T-helper 9 cell (primary cell): ENCODE data around the gene TCERG1.
"Not testable (repeated sequence)": the region's sequence is repeated elsewhere in the genome, so short reads cannot be mapped to it uniquely, and the experiment has no call there.

Source experiments
- DNase-seq: peaks from one replicate; pipeline ENCODE4 v3.0.0-alpha.2; 2020

TCERG1 gene

GRCh38 chr5:146521403-146522106, 74.4 kb downstream of the TCERG1 start:
- DNase-seq: no peak

- DNase-seq: no peak
Observed at GRCh38 chr5:146523698-146524097, 76.6 kb downstream of the TCERG1 start.

- no peak for DNase-seq
Observed at GRCh38 chr5:146527785-146528184, 80.7 kb downstream of the TCERG1 start.

GRCh38 chr5:146528236-146528635, 81.1 kb downstream of the TCERG1 start:
- DNase-seq: no peak

- DNase-seq: no peak
Observed at GRCh38 chr5:146529984-146530383, 82.9 kb downstream of the TCERG1 start.

GRCh38 chr5:146533260-146533857, 86.2 kb downstream of the TCERG1 start:
- peak; percentile 62 for DNase-seq

- DNase-seq: no peak
Observed at GRCh38 chr5:146533882-146534281, 86.7 kb downstream of the TCERG1 start.

GRCh38 chr5:146538432-146538831, 91.3 kb downstream of the TCERG1 start:
- DNase-seq: no peak

GRCh38 chr5:146539973-146540372, 92.8 kb downstream of the TCERG1 start:
- DNase-seq: no peak

GRCh38 chr5:146540414-146540813, 93.3 kb downstream of the TCERG1 start:
- DNase-seq: no peak

- peak; percentile 56 for DNase-seq
Observed at GRCh38 chr5:146541958-146542849, 95.1 kb downstream of the TCERG1 start.

- no peak for DNase-seq
Observed at GRCh38 chr5:146544232-146544631, 97.1 kb downstream of the TCERG1 start.

GRCh38 chr5:146548781-146549449, 101.8 kb downstream of the TCERG1 start:
- no peak for DNase-seq

- no peak for DNase-seq
Observed at GRCh38 chr5:146549615-146550014, 102.5 kb downstream of the TCERG1 start.

- no peak for DNase-seq
Observed at GRCh38 chr5:146553446-146553845, 106.3 kb downstream of the TCERG1 start.

GRCh38 chr5:146556884-146557283, 109.8 kb downstream of the TCERG1 start:
- not testable (repeated sequence) for DNase-seq

GRCh38 chr5:146560205-146560812, 113.2 kb downstream of the TCERG1 start:
- DNase-seq: no peak
